Measurements from ENCODE around the gene KHSRP.

Gene KHSRP

DNA sequence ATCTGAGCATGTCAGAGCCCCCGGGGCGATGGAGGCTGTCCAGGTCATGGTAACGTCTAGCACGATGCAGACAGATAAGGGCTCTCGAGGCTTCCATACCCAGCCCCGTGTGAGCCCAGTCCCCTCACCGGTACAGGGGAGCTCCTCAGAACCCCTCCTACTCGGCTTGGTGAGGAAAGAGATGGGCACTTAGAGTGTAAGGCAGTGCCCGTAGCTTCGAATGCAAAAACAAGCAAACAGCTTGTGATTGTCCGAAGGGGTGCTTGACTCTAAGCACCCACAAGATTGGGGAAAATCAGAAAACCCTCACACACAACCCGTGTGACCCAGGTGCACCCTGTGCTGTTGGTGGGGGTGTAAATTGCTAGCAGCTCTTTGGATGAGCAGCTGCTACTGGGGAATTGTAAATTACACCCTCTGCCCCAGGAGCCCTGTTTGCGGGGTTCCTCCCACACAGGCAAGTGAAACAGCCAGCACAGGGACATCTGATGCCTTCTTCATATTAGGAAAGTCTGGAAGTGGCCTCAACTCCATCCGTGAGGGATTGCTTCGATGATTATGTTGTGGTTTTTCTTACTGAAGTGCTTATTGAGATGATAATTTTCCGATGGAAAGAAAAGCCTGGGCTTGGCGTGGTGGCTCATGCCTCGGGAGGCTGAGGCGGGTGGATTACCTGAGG lies 48.0 kb downstream of the KHSRP start:
- peaks cover 13% of the 10 kb centered on the region for H3K4me1 ChIP-seq (ENCODE audit: control insufficient read depth, low read length)
- H3K9me3 ChIP-seq (ENCODE audit: control insufficient read depth, insufficient read depth, low read length) = no peaks in the 10 kb centered on the region
- H3K79me2 ChIP-seq (ENCODE audit: control insufficient read depth, low read length) = no peaks in the 10 kb centered on the region
- TF ChIP-seq CTCF (IDR thresholded peaks at IDR 0.05; ENCODE audit: low read depth, low read length, poor library complexity, severe bottlenecking) (no peak), EZH2phosphoT487 (IDR thresholded peaks at IDR 0.05; ENCODE audit: borderline replicate concordance, low read length) (no peak)
- H3K4me3 ChIP-seq (ENCODE audit: low read length) = no peak overlapping the region
- no peak overlapping the region for H3K27ac ChIP-seq (ENCODE audit: low read depth, low read length)
- no peaks in the 10 kb centered on the region for H3K9me2 ChIP-seq (replicated peaks; ENCODE audit: control insufficient read depth, low read length)
- H3K4me2 ChIP-seq (ENCODE audit: low read length) = no peak overlapping the region
- H4K20me1 ChIP-seq (ENCODE audit: control insufficient read depth, insufficient read depth, low read depth, low read length) = no peaks in the 10 kb centered on the region
- 0 out of 2 replicates have a peak, but pooled peaks cover 2% of the 10 kb centered on the region for H3F3A ChIP-seq (ENCODE audit: control insufficient read depth, insufficient read depth)
- no peaks in the 10 kb centered on the region for H3K27me3 ChIP-seq (ENCODE audit: control insufficient read depth, low read length)
- H3K36me3 ChIP-seq (ENCODE audit: control insufficient read depth, low read length) = peaks cover 22% of the 10 kb centered on the region

- Histone ChIP-seq H3K9me2 (replicated peaks; ENCODE audit: control insufficient read depth, low read length) (no peaks in the 10 kb centered on the region), H3K79me2 (ENCODE audit: control insufficient read depth, low read length) (no peaks in the 10 kb centered on the region), H3K27me3 (ENCODE audit: control insufficient read depth, low read length) (no peaks in the 10 kb centered on the region), H3K36me3 (ENCODE audit: control insufficient read depth, low read length) (peaks cover 10% of the 10 kb centered on the region), H3K4me3 (ENCODE audit: low read length) (no peak within 1 kb of the TSS), H3K4me1 (ENCODE audit: control insufficient read depth, low read length) (peaks cover 13% of the 10 kb centered on the region), H4K20me1 (ENCODE audit: control insufficient read depth, insufficient read depth, low read depth, low read length) (no peaks in the 10 kb centered on the region), H3F3A (ENCODE audit: control insufficient read depth, insufficient read depth) (0 out of 2 replicates have a peak, but pooled peaks cover 5% of the 10 kb centered on the region), H3K27ac (ENCODE audit: low read depth, low read length) (no peak within 1 kb of the TSS), H3K9me3 (ENCODE audit: control insufficient read depth, insufficient read depth, low read length) (no peaks in the 10 kb centered on the region), H3K4me2 (ENCODE audit: low read length) (no peak within 1 kb of the TSS)
- TF ChIP-seq EZH2phosphoT487 (IDR thresholded peaks at IDR 0.05; ENCODE audit: borderline replicate concordance, low read length) = no peak
- no peak for TF ChIP-seq CTCF (IDR thresholded peaks at IDR 0.05; ENCODE audit: low read depth, low read length, poor library complexity, severe bottlenecking)
Observed at GRCh38 chr19:6375411-6376010, 49.1 kb downstream of the KHSRP start, which contains the start of gene PSPN. Gene PSPN (minus strand): TSS chr19:6375933. CDS start chr19:6375849, 84 bp downstream.

DNA sequence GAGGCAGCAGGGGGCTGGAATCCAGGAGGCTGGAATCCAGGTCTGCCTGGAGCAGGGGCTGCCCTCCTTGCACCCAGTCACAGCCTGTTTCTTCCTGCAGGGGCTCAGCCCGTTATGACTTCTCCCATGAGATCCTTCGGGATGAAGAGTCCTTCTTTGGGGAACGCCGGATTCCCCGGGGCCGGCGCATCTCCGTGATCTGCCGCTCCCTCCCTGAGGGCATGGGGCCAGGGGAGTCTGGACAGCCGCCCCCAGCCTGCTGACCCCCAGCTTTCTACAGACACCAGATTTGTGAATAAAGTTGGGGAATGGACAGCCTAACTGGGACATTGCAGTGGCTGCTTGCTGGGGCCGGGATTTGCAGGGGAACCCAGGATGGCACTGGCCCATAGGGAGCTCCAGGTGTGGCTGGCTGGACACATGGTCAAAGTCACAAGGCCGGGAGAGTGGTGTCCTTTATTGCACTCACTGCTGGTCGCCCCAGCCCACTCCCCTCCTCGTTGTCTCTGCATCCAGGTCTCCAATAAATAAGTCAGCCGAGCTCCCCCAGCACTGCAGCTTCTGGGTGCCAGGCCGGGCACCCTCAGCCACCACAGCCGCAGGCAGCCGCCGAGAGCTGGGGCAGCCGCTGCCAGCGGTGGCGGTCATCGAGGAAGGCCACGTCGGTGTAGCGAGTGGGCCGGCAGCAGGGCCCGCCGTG lies 49.8 kb downstream of the KHSRP start:
- no peaks in the 10 kb centered on the region for H3K27me3 ChIP-seq (ENCODE audit: control insufficient read depth, low read length)
- no peaks in the 10 kb centered on the region for H3K9me2 ChIP-seq (replicated peaks; ENCODE audit: control insufficient read depth, low read length)
- H3K36me3 ChIP-seq (ENCODE audit: control insufficient read depth, low read length) = peaks cover 4% of the 10 kb centered on the region
- no peak for TF ChIP-seq EZH2phosphoT487 (IDR thresholded peaks at IDR 0.05; ENCODE audit: borderline replicate concordance, low read length)
- TF ChIP-seq CTCF (IDR thresholded peaks at IDR 0.05; ENCODE audit: low read depth, low read length, poor library complexity, severe bottlenecking) = no peak
- H3K4me2 ChIP-seq (ENCODE audit: low read length) = no peak overlapping the region
- H3K4me1 ChIP-seq (ENCODE audit: control insufficient read depth, low read length) = peaks cover 13% of the 10 kb centered on the region
- no peak overlapping the region for H3K27ac ChIP-seq (ENCODE audit: low read depth, low read length)
- no peaks in the 10 kb centered on the region for H4K20me1 ChIP-seq (ENCODE audit: control insufficient read depth, insufficient read depth, low read depth, low read length)
- H3K4me3 ChIP-seq (ENCODE audit: low read length) = no peak overlapping the region
- no peaks in the 10 kb centered on the region for H3K79me2 ChIP-seq (ENCODE audit: control insufficient read depth, low read length)
- 0 out of 2 replicates have a peak, but pooled peaks cover 5% of the 10 kb centered on the region for H3F3A ChIP-seq (ENCODE audit: control insufficient read depth, insufficient read depth)
- no peaks in the 10 kb centered on the region for H3K9me3 ChIP-seq (ENCODE audit: control insufficient read depth, insufficient read depth, low read length)
